ENCODE measurements around the gene ZBTB3. TPM values are rescaled to one million over a fixed set of nuclear protein-coding genes. Genes with fewer than 3 reads are reported as not detected.

ZBTB3 gene
- total and polyA plus RNA-seq, 9 of the 15 experiments (the other 6 are each of a cell fraction or from before 2014, with no cell fraction given): 1.9 to 10.0 (median 4.9) TPM

GRCh38 chr11:62727165-62727871 lies 26.6 kb downstream of the ZBTB3 start, which contains the start of gene HNRNPUL2 (continued):
- TF ChIP-seq CHD1 (IDR thresholded peaks at IDR 0.05; ENCODE audit: low read length) (no peak), SAFB (IDR thresholded peaks at IDR 0.05; ENCODE audit: borderline replicate concordance, low read depth, low read length) (no peak), ZBTB5 (IDR thresholded peaks at IDR 0.05) (no peak), ZNF431 (CRISPR knock-in tag; IDR thresholded peaks at IDR 0.05) (peak; percentile 82), MCM3 (IDR thresholded peaks at IDR 0.05) (no peak), PCBP2 (IDR thresholded peaks at IDR 0.05; ENCODE audit: low read depth, low read length, poor library complexity, severe bottlenecking) (no peak), MEF2D (tag; conservative IDR thresholded peaks at IDR 0.05; ENCODE audit: low read depth) (no peak), SRSF3 (IDR thresholded peaks at IDR 0.05; ENCODE audit: insufficient read depth, low read length) (no peak), LCOR (CRISPR knock-in tag; IDR thresholded peaks at IDR 0.05) (peak; percentile 47), E2F3 (CRISPR knock-in tag; IDR thresholded peaks at IDR 0.05) (peak; percentile 94), ZNF311 (CRISPR knock-in tag; IDR thresholded peaks at IDR 0.05) (no peak; the same call in 1 of the 2 replicates), ZFP91 (CRISPR knock-in tag; IDR thresholded peaks at IDR 0.05) (no peak), ZNF175 (CRISPR knock-in tag; IDR thresholded peaks at IDR 0.05; ENCODE audit: low read depth) (peak; percentile 42; the same call in 1 of the 2 replicates), BACH1 (tag; IDR thresholded peaks at IDR 0.05) (no peak), ZNF57 (CRISPR knock-in tag; IDR thresholded peaks at IDR 0.05) (no peak), GABPA (tag; conservative IDR thresholded peaks at IDR 0.05; ENCODE audit: low read depth) (no peak), HDAC2 (IDR thresholded peaks at IDR 0.05) (no peak)
- TF ChIP-seq, protein P1, sequence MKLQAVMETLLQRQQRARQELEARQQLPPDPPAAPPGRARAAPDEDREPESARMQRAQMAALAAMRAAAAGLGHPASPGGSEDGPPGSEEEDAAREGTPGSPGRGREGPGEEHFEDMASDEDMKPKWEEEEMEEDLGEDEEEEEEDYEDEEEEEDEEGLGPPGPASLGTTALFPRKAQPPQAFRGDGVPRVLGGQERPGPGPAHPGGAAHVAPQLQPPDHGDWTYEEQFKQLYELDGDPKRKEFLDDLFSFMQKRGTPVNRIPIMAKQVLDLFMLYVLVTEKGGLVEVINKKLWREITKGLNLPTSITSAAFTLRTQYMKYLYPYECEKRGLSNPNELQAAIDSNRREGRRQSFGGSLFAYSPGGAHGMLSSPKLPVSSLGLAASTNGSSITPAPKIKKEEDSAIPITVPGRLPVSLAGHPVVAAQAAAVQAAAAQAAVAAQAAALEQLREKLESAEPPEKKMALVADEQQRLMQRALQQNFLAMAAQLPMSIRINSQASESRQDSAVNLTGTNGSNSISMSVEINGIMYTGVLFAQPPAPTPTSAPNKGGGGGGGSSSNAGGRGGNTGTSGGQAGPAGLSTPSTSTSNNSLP (IDR thresholded peaks at IDR 0.05; ENCODE audit: borderline replicate concordance, low read depth, low read length): no peak
- TF ChIP-seq, protein P2, sequence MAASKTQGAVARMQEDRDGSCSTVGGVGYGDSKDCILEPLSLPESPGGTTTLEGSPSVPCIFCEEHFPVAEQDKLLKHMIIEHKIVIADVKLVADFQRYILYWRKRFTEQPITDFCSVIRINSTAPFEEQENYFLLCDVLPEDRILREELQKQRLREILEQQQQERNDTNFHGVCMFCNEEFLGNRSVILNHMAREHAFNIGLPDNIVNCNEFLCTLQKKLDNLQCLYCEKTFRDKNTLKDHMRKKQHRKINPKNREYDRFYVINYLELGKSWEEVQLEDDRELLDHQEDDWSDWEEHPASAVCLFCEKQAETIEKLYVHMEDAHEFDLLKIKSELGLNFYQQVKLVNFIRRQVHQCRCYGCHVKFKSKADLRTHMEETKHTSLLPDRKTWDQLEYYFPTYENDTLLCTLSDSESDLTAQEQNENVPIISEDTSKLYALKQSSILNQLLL (CRISPR knock-in tag; IDR thresholded peaks at IDR 0.05; ENCODE audit: borderline replicate concordance): no peak

Measured in K562 (cell line).